H9 (cell line): ENCODE measurements around the gene RAB6A. TPM values are rescaled to one million over a fixed set of nuclear protein-coding genes. Genes with fewer than 3 reads are reported as not detected.
A peak's percentile ranks its signal among the peaks of the same experiment; 100 is the strongest.
"Not testable (repeated sequence)": the region's sequence is repeated elsewhere in the genome, so short reads cannot be mapped to it uniquely, and the experiment has no call there.

Experiments used
- DNase-seq: peaks from one replicate; pipeline ENCODE4 v3.0.0-alpha.2; 2017
- H2AFZ ChIP-seq: one replicate; pipeline ENCODE4 v1.6.1; 2013; ENCODE audit warnings: mild to moderate bottlenecking, low read length, control low read depth, moderate library complexity
- H2AK5ac ChIP-seq: 2 replicates; pipeline ENCODE4 v1.6.1; 2013; ENCODE audit warnings: low read length, control low read depth, mixed read lengths; ENCODE audit not compliant: insufficient read length
- H2BK120ac ChIP-seq: one replicate; pipeline ENCODE4 v1.6.1; 2013; ENCODE audit warnings: low read depth, mild to moderate bottlenecking, low read length, control low read depth, inconsistent platforms; ENCODE audit not compliant: poor library complexity, severe bottlenecking
- H2BK12ac ChIP-seq: 2 replicates; pipeline ENCODE4 v1.6.1; 2013; ENCODE audit warnings: low read length, control low read depth, mixed read lengths, low read depth; ENCODE audit not compliant: insufficient read length
- H2BK15ac ChIP-seq: 2 replicates; pipeline ENCODE4 v1.6.1; 2013; ENCODE audit warnings: low read depth, low read length, control low read depth
- H2BK20ac ChIP-seq: one replicate; pipeline ENCODE4 v1.6.1; 2013; ENCODE audit warnings: low read depth, mild to moderate bottlenecking, low read length, control low read depth, inconsistent platforms; ENCODE audit not compliant: poor library complexity, severe bottlenecking
- H2BK5ac ChIP-seq: 2 replicates; pipeline ENCODE4 v1.6.1; 2013; ENCODE audit warnings: low read length, control low read depth, mixed read lengths; ENCODE audit not compliant: insufficient read length
- H3K14ac ChIP-seq: 2 replicates; pipeline ENCODE4 v1.6.1; 2013; ENCODE audit warnings: low read length, control low read depth; ENCODE audit not compliant: insufficient read depth
- H3K18ac ChIP-seq: 2 replicates; pipeline ENCODE4 v1.6.1; 2013; ENCODE audit warnings: low read depth, mild to moderate bottlenecking, mixed read lengths, low read length, control low read depth; ENCODE audit not compliant: insufficient read length
- H3K23ac ChIP-seq: 2 replicates; pipeline ENCODE4 v1.6.1; 2013; ENCODE audit warnings: low read length, control low read depth, mixed read lengths, low read depth; ENCODE audit not compliant: insufficient read length
- H3K23me2 ChIP-seq: 2 replicates; pipeline ENCODE4 v1.6.1; 2013; ENCODE audit warnings: low read depth, mild to moderate bottlenecking, mixed read lengths, low read length, control low read depth; ENCODE audit not compliant: insufficient read length, poor library complexity, severe bottlenecking
- H3K27ac ChIP-seq: 2 replicates; pipeline ENCODE4 v1.5.1; 2013; ENCODE audit warnings: low read length, control low read depth, mixed read lengths, low read depth; ENCODE audit not compliant: insufficient read length
- H3K27me3 ChIP-seq: 2 replicates; pipeline ENCODE4 v1.6.1; 2013; ENCODE audit warnings: low read length, control low read depth, inconsistent platforms; ENCODE audit not compliant: insufficient read depth
- H3K4ac ChIP-seq: 2 replicates; pipeline ENCODE4 v1.6.1; 2013; ENCODE audit warnings: low read depth, mild to moderate bottlenecking, control low read depth, inconsistent platforms, low read length, moderate library complexity
- H3K4me1 ChIP-seq: 2 replicates; pipeline ENCODE4 v1.6.1; 2013; ENCODE audit warnings: low read length, control low read depth, inconsistent platforms; ENCODE audit not compliant: insufficient read depth
- H3K4me2 ChIP-seq: 2 replicates; pipeline ENCODE4 v1.6.1; 2013; ENCODE audit warnings: low read length, control low read depth, mixed read lengths; ENCODE audit not compliant: insufficient read length, insufficient read depth
- H3K56ac ChIP-seq: 2 replicates; pipeline ENCODE4 v1.6.1; 2013; ENCODE audit warnings: low read depth, mild to moderate bottlenecking, mixed read lengths, low read length, control low read depth; ENCODE audit not compliant: insufficient read length
- H3K79me1 ChIP-seq: 2 replicates; pipeline ENCODE4 v1.6.1; 2013; ENCODE audit warnings: low read depth, mild to moderate bottlenecking, moderate library complexity, low read length, control low read depth, inconsistent platforms; ENCODE audit not compliant: insufficient read depth, poor library complexity, severe bottlenecking
- H3K79me2 ChIP-seq: 2 replicates; pipeline ENCODE4 v1.6.1; 2013; ENCODE audit warnings: low read length, control low read depth, inconsistent platforms; ENCODE audit not compliant: insufficient read depth
- H3K9ac ChIP-seq: 2 replicates; pipeline ENCODE4 v1.6.1; 2013; ENCODE audit warnings: low read length, control low read depth, mixed read lengths; ENCODE audit not compliant: insufficient read length; ENCODE audit errors: extremely low read depth
- H3K9me3 ChIP-seq: one replicate; pipeline ENCODE4 v1.6.1; 2013; ENCODE audit warnings: low read depth, low read length, inconsistent platforms; ENCODE audit not compliant: control insufficient read depth
- H3T11ph ChIP-seq: one replicate; pipeline ENCODE4 v1.6.1; 2013; ENCODE audit warnings: mild to moderate bottlenecking, low read length, control low read depth, inconsistent platforms
- H4K20me1 ChIP-seq: one replicate; pipeline ENCODE4 v1.6.1; 2013; ENCODE audit not compliant: control insufficient read depth, insufficient read length, insufficient read depth
- H4K5ac ChIP-seq: 2 replicates; pipeline ENCODE4 v1.6.1; 2013; ENCODE audit warnings: low read depth, mild to moderate bottlenecking, mixed read lengths, low read length, control low read depth; ENCODE audit not compliant: insufficient read length
- H4K8ac ChIP-seq: replicated peaks from 2 replicates; pipeline ENCODE4 v1.6.1; 2013; ENCODE audit warnings: low read length, control low read depth, mixed read lengths, low read depth; ENCODE audit not compliant: insufficient read length
- H4K91ac ChIP-seq: 2 replicates; pipeline ENCODE4 v1.6.1; 2013; ENCODE audit warnings: low read depth, mild to moderate bottlenecking, moderate library complexity, mixed read lengths, low read length, control low read depth; ENCODE audit not compliant: insufficient read length
- H3K27ac Mint-ChIP-seq, 3 experiments: 2 replicates in 2 of 3; 3 replicates in 1 of 3; pipeline ENCODE4 v1.8.0; 2020 to 2021; ENCODE audit warnings: mixed read lengths in 3 of 3, mild to moderate bottlenecking in 1 of 3, moderate library complexity in 1 of 3
- H3K27me3 Mint-ChIP-seq: 2 replicates; pipeline ENCODE4 v1.8.0; 2021; ENCODE audit warnings: low read depth, mild to moderate bottlenecking, moderate library complexity, mixed read lengths
- H3K36me3 Mint-ChIP-seq, 3 experiments: 2 replicates in 2 of 3; 3 replicates in 1 of 3; pipeline ENCODE4 v1.8.0; 2020 to 2021; ENCODE audit warnings: low read depth in 3 of 3, mixed read lengths in 3 of 3; ENCODE audit not compliant: insufficient read depth in 1 of 3
- H3K4me1 Mint-ChIP-seq, 2 experiments: 2 replicates each; pipeline ENCODE4 v1.8.0; 2020; ENCODE audit warnings: mixed read lengths in 2 of 2
- H3K4me3 Mint-ChIP-seq, 2 experiments: 2 replicates in 1 of 2; 3 replicates in 1 of 2; pipeline ENCODE4 v1.8.0; 2020 to 2021; ENCODE audit warnings: mild to moderate bottlenecking in 2 of 2, mixed read lengths in 2 of 2, moderate library complexity in 1 of 2
- H3K9me3 Mint-ChIP-seq, 2 experiments: 2 replicates in 1 of 2; 3 replicates in 1 of 2; pipeline ENCODE4 v1.8.0; 2020; ENCODE audit warnings: mild to moderate bottlenecking in 2 of 2, mixed read lengths in 2 of 2, moderate library complexity in 1 of 2
- CTCF ChIP-seq: fragments of 200-600 bp; sonication (generic); conservative IDR thresholded peaks from 3 replicates; pipeline ENCODE4 v1.8.0; 2021; ENCODE audit warnings: antibody characterized with exemption, mild to moderate bottlenecking
- WGBS: extraction: QIAGEN DNeasy Blood & Tissue Kit; methylation state at CpG from one replicate; pipeline ENCODE4 v1.1.7; 2013; ENCODE audit warnings: missing lambda C conversion rate, low lambda C conversion rate, mixed read lengths; ENCODE audit not compliant: insufficient read length; ENCODE audit errors: extremely low coverage; 5-methylcytosine and 5-hydroxymethylcytosine counted together
- total RNA-seq: library from RNA; stranded (reverse); gene quantifications from 2 replicates; pipeline ENCODE4 v1.2.1, GENCODE V29; 2021

RAB6A gene
- total RNA-seq, 1 experiment from 2014 or later: 72.8 TPM

- no CpG with 5 or more reads among the region's 30 CpGs for WGBS
- H3K79me1 ChIP-seq: no peaks in the 10 kb centered on the region
- H3K79me2 ChIP-seq: no peaks in the 10 kb centered on the region
- no peak overlapping the region for H4K91ac ChIP-seq
- H2BK120ac ChIP-seq: peak overlapping the region; percentile 92
- no peak overlapping the region for H2BK15ac ChIP-seq
- H3K4me2 ChIP-seq: peak overlapping the region; percentile 48
- no peak overlapping the region for H3K4ac ChIP-seq
- Mint-ChIP-seq H3K9me3 (peaks cover 2 to 7% of the 10 kb centered on the region in 2 experiments; a peak in 4 of 5 replicates), H3K4me1 (peaks cover 8 to 10% of the 10 kb centered on the region in 2 experiments), H3K4me3 (peak overlapping the region; percentile 94 to 96), H3K27ac (peak overlapping the region; percentile 100), H3K27me3 (no peaks in the 10 kb centered on the region; the same call in 1 of the 2 replicates), H3K36me3 (peaks cover 2% of the 10 kb centered on the region in 3 experiments; a peak in 4 of 7 replicates)
- H2AK5ac ChIP-seq: no peak overlapping the region
- H2BK12ac ChIP-seq: no peak overlapping the region
- H3K9me3 ChIP-seq: no peaks in the 10 kb centered on the region
- no peaks in the 10 kb centered on the region for H3K23me2 ChIP-seq
- no peak overlapping the region for H4K8ac ChIP-seq
- peak; percentile 99 for DNase-seq
- H2BK5ac ChIP-seq: peak overlapping the region; percentile 62
- TF ChIP-seq CTCF: no peak
- no peaks in the 10 kb centered on the region for H4K20me1 ChIP-seq
- H3K9ac ChIP-seq: peak overlapping the region; percentile 93
- H3K56ac ChIP-seq: no peak overlapping the region
- H3K14ac ChIP-seq: peak overlapping the region; percentile 99; the same call in 1 of the 2 replicates
- H2AFZ ChIP-seq: peak overlapping the region; percentile 85
- H4K5ac ChIP-seq: no peak overlapping the region
- H2BK20ac ChIP-seq: no peak overlapping the region
- no peak overlapping the region for H3K23ac ChIP-seq
- H3K4me1 ChIP-seq: no peaks in the 10 kb centered on the region
- H3T11ph ChIP-seq: peak overlapping the region; percentile 71
- H3K18ac ChIP-seq: peak overlapping the region; percentile 98
- no peaks in the 10 kb centered on the region for H3K27me3 ChIP-seq
- H3K27ac ChIP-seq: peak overlapping the region; percentile 84
These were observed 18.4 kb upstream of the RAB6A start for GRCh38 chr11:73779084-73779902.

GRCh38 chr11:73770811-73771210, 9.9 kb upstream of the RAB6A start:
- H4K8ac ChIP-seq, H4K5ac ChIP-seq, H2BK120ac ChIP-seq, H3K27me3 ChIP-seq, H2AFZ ChIP-seq, H3K23me2 ChIP-seq, H3K4me2 ChIP-seq, H3K14ac ChIP-seq, H3K9me3 ChIP-seq, H3T11ph ChIP-seq, H3K27ac ChIP-seq, H3K18ac ChIP-seq, H3K27me3 Mint-ChIP-seq, H3K36me3 Mint-ChIP-seq, H3K27ac Mint-ChIP-seq, H3K79me2 ChIP-seq, H3K4me3 Mint-ChIP-seq, H3K23ac ChIP-seq, H3K79me1 ChIP-seq, DNase-seq, H2BK15ac ChIP-seq, H3K56ac ChIP-seq, H2AK5ac ChIP-seq, H3K4me1 Mint-ChIP-seq, H4K91ac ChIP-seq, H3K9ac ChIP-seq, H2BK5ac ChIP-seq, H3K4me1 ChIP-seq, H4K20me1 ChIP-seq, H3K4ac ChIP-seq, H2BK20ac ChIP-seq, H2BK12ac ChIP-seq: not testable (repeated sequence)
- WGBS: no CpG with 5 or more reads among the region's 7 CpGs
- H3K9me3 Mint-ChIP-seq: peaks cover 6 to 13% of the 10 kb centered on the region in 2 experiments; a peak in 4 of 5 replicates
